ENCODE results near the gene AQP2.

Gene AQP2

DNA sequence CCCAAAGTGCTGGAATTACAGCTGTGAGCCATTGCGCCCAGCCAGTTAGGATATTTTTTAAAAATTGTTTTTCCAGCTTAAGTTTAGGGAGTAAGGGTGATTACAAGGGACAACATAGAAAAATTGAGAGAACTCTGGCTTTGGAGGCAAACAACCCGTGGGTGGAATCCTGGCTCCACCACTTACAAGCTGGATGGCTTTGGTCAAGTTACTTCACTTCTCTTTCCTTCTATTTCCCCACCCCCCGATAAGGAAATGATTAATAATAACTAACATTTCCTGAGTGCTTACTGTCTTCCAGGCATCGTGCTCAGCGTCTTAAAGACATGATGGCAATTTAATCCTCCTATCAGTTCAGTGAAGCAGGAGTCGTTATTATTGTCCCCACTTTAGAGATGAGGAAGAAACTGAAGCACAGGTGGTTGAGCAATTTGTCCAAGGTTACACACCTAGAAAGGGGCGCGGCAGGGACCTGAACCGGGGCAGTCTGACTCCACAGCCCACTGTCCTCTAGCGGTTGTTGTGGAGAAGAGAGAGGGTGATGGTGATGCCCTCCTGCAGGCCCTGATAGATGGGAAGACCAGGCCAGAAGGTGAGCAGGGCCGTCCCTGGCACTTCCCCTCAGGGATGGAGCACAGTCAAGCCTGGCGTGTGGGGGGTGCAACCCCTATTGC lies 30.2 kb upstream of the AQP2 start:
- DNase-seq (ENCODE audit: low read depth), result no peak

DNA sequence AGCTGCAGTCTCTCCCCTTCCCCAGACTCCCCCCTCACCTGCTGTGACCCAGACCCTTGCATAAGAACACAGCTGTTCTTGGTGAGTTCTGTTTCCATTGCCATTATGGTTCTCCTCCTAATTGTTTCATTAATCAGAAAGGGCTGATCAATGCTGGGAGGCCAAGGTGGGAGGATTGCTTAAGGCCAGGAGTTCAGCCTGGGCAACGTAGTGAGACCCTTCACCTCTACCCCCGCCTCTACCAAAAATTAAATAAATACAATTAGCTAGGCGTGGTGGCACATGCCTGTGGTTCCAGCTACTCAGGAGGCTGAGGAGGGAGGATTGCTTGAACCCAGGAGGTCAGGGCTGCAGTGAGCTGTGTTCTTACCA lies 29.6 kb upstream of the AQP2 start:
- no peak for DNase-seq (ENCODE audit: low read depth)

DNA sequence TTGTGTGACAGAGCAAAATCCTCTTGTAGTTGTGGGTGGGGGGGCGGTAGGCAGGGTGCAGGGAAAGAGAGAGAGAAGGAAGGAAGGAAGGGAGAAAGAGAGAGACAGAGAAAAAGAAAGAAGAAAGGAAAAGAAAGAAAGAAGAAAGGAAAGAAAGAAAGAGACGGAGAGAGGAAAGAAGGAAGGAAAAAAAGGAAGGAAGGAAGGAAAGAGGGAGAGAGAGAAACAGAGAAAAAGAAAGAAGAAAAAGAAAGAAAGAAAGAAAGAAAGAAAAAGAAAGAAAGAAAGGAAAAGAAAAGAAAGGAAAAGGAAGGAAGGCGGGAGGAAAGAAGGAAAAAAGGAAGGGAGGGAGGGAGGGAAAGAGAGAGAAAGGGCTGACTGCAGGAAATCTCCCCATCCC lies 29.2 kb upstream of the AQP2 start:
- DNase-seq (ENCODE audit: low read depth), result no peak

DNA sequence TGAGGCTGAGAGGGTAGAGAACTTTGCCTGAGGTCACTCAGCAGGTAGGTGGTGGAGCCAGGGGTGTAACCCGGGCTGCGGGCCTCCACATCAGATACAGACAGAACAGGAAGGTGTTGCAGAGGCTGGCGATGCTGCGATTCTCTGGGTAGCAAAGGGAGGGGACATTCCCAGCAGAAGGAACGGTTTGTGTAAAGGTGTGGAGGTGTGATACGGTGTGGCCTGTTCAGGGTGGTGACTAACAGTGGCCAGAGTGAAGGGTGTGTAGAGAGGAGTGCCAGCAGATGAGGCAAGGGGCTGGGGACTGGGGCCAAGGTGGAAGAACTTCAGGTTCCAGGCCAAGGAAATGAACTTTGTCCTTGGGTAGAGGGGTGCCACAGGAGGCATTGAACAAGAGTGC lies 28.6 kb upstream of the AQP2 start:
- no peak for DNase-seq (ENCODE audit: low read depth)

DNA sequence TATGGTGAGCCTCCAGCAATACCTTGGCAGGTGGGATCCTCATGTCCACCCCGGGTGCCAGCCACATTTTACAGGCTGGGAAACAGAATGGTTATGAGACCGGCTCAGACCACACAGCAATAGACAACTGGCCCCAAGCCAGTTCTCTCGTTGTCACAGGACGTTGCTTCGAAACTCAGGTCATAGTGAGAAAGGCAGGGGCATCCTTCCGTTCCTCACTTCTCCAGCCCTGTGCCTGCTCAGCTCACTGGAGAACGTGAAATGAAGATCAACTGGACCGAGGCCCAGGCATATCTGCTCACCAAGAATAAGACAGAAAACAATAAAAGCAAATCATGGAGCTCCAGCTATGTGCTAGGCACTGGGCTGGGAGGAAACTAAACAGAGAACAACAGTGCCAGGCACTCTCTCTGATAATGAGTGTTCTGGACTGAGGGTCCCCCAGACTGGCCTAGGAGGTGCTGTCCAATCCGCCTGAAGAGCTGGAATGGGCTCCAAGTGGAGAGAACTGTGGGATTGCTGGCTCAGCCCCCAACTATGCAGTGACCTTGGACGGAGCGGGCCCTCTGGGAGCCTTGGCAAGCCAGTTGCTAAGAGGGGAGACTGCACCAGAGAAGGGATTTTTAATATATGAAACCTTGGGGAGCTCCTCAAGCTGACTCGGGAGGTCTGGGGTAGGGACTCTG lies 28.0 kb upstream of the AQP2 start:
- no peak for DNase-seq (ENCODE audit: low read depth)

DNA sequence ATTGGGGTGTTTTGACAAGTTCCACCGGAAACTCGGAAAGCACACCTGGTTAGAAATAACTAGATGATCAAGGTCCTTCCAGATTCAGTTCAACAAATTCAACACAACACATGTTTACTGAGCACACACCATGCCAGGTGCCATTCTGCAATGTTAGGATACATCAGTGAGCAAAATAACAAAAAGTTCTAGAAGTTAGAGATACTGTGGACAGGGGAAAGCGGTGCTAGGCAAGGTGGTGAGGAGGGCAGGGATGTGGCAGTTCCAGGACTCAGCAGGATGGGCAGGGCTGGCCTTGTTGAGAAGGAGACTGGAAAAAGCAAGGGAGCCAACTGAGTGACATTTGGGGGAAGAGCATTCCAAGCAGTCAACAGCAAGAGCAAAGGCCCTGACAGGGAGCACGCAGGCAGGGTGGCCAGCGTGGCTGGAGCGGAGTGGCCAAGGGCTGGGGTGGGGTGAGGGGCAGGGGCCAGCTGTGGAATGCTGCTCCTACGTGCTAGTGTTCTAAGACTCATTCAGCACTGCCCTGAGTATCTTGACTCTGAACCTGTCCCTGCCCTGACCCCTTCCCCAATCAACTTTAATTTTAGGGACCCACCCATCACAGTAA lies 27.4 kb upstream of the AQP2 start:
- no peak for DNase-seq (ENCODE audit: low read depth)

DNA sequence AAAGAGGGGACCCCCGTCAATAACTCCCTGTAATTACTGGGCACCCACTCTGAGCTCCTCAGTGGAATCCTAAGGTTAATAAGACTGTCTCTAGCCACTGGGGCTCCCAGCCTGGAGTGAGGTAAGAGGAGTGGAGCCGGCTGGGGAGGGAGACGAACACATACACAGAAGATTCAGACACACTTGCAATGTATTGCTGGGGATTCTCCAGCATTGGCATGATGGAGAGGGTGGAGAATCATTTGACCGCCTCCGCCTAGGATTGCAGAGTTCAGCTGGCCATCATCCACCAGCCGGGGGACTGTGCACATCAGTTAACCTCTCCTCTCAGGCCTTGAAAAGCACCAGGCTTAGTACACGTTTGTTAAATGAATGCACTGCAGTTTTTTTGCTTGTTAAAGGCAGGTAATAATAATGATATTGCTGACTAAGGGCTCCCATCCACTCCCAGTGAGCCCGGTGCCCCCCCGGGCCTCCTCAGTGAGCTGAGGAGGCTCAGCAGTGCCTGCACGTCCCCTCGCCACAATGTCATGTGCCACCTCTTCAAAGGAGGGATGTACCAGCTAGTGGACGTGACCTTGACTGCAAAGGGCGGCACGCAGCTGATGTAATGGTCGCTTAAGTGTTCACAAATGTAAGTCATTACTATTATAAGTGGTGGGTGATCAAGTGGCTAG lies 26.5 kb upstream of the AQP2 start:
- no peak for DNase-seq (ENCODE audit: low read depth)

DNA sequence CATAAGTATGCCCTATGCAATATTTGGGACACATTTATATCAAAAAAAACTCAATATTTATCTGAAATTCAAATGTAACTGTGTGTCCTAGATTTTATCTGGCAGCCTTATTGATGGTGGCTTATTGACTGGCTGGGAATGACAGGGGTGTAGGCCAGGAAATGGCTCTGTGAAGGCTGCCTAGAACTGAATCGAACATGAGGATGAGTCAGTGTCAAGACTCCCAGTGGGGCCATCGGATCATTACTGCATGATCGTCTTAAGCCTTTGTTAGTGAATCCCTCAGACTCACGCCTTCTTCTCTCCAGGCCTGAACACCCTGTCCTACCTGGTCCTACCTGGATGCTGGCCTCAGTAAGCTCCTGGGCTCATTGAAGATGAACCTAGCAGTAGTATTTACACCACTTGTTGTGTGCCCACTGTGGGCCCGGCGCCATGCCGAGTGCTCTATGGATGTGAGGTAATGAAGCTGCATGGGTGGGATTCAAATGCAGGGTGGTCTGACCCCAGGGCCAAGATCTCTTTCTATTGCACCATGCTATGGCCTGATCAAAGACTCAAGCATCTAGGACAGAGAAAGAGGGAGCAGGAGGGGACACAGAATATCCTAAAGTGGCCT lies 25.8 kb upstream of the AQP2 start:
- DNase-seq (ENCODE audit: low read depth), result no peak

DNA sequence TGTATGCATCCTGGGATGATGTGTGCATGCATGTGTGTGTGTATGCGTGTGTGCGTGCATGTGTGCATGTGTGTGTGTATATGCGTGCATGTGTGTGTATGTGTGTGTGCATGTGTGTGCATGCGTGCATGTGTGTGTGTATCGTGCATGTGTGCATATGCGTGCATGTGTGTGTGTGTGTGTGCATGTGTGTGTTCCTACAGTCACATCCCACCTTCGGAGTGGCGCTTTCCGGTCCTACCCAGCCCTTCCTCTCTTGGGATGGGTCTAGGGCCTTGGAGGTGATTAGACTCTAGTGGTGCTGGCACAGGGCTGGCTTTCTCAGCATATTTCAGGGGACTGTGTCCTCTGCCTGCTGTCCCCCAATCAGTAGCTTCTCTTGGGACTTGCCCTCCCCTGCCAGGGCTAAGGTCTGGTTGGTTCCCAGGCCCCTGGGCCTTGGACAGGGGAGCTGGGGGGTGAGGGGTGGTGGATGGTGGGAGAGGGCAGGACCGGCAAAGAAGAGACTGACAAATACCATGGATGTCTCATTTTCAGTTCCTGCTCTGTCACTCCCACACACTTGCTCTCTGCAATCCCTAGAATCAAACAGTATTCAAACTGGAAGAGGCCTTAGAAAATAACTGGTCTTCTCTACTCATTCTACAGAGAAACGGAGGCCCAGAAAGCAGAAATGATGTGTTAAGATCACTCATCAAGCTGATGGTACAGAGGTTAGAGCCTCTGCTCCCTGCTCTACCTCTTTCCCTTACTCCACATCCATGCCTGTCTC lies 24.9 kb upstream of the AQP2 start:
- DNase-seq (ENCODE audit: low read depth), result no peak

DNA sequence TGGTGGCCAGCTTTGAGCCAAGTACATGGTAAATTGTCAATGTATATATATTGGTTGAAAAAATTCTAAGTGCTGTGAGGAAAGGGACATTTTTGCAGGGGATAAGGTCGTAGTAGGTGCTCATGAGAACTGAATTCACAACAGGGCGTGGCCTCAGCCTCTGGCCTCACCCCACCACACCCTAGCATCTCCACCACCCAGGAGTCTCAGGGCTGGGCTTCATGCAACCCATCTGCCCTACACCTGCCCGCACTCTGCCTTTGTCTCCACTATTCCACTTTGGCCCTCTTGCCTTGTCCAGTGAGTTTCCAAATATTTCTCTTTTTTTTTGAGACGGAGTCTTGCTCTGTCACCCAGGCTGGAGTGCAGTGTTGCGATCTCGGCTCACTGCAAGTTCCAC lies 22.1 kb upstream of the AQP2 start:
- no peak for DNase-seq (ENCODE audit: low read depth)

DNA sequence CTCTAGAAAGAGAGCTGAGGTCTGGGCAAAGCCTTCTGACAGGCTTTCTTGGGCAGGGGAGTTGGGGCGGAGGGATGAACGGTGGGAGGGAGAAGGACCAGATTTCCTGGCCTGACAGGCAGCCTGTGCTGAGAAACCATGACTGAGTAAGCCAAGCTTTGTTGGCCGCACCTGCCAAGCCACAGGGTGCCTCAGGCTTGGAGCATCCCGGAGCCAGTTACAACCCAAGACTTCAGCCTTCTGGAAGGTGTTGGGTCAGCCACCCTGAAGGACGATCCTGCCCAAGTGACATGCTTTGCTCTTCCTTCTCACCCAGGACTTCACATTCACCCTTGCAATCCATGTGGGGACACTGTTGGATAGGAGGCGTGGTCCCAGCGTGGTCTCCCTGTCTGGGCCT lies 21.0 kb upstream of the AQP2 start:
- no peak for DNase-seq (ENCODE audit: low read depth)

DNA sequence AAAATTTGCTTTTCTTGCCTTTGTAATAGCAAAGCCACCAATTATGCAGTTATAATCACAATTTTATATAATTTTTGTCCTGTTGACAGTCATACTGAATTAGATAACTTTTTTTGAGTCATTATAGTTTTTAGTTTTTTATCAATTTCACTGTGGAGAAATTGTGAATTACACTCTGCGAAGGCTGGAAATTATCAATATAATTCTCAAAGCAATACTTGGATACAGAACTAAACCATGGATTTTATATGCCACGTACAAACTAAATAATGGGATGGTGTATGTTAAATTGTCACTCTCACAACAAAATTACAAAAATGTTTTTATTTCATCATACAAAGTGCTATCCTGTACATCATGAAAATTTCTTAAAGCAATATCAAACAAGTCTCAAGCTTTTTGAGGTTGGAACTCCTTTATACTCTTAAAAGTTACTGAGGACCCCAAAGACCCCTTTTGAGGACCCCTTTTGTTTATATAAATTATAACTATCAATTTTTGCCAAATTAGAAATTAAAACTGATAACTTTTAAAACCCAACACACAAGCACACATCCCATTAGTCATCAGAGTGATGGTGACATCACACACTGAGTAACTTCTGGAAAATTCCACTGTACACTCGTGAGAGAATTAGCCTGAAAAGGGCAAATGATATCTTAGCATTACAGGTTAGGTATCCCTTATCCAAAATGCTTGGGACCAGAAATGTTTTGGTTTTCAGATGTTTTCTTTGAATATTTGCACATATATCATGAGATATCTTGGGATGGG lies 19.8 kb upstream of the AQP2 start:
- no peak for DNase-seq (ENCODE audit: low read depth)

DNA sequence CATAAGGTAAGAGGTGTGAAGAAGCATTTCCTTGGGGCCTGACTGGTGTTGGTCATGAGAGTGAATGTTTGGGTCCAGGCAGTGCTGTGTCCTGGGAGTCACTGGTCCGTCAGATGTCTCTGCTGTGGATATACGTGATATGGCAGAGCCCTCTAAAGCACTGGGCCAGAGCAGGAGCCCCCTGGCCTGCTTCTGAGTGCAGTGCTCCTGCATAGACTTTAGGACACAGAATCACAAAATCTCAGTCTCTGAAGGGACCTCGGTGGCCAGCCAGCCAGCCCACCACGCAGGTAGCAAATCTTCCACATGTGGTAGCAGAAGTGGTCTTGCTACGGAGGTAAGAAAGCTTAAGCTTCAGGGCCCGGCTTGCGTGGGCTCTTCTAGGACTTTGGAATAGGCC lies 18.5 kb upstream of the AQP2 start:
- DNase-seq (ENCODE audit: low read depth), result no peak

DNA sequence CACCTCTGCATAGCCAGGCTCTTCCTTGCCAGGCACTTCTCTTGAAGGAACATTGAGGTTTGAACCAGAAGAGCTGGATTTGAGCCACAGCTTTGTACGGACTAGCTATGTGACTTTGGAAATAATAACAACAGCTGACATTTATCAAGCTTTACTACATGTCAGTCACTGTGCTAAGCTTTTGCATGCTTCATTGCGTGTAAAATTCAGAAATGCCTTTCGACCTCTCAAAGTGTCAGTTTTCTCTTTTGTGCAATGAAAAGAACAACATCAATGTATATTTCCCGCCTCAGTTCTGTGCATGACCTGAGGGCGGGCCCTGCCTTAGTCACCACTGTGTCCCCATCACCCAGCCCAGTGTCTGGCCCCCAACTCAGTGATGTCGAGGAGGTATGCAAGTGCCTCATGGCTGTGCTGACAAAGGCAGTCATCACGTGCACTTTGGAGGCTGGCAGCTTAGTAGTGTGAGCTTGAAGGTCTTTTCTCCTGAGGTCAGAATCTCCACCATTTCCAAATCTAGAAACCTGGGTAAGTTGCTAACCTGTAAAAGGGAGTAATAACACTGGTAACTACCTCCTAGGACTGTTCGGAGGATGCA lies 17.9 kb upstream of the AQP2 start:
- DNase-seq (ENCODE audit: low read depth), result no peak

DNA sequence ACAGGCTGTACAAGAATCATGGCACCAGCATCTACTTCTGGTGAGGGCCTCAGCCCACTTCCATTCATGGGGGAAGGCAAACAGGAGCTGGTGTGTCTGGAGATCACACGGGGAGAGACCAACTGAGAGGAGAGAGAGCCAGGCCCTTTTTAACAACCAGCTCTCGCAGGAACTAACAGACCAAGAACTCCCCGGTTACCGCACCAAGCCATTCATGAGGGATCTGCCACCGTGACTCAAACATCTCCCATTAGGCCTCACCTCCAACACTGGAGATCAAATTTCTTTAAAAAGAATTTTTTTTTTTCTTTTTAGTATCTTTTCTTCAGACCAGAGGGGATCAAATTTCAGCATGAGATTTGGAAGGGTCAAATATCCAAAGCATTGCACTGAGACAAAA lies 16.7 kb upstream of the AQP2 start:
- no peak for DNase-seq (ENCODE audit: low read depth)

DNA sequence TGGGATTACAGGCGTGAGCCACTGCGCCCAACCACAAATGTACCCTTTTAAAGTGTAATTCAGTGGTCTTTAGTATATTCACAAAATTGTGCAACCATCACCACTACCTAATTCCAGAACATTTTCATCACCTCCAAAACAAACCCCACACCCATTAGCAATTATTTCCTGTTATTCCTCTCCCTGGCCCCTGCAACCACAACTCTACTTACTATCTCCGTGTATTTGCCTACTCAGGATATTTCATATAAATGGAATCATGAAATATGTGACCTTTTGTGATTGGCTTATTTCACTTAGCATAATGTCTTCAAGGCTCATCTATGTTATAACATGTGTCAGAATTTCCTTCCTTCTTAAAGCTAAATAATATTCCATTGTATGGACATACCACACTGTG lies 16.0 kb upstream of the AQP2 start:
- no peak for DNase-seq (ENCODE audit: low read depth)

DNA sequence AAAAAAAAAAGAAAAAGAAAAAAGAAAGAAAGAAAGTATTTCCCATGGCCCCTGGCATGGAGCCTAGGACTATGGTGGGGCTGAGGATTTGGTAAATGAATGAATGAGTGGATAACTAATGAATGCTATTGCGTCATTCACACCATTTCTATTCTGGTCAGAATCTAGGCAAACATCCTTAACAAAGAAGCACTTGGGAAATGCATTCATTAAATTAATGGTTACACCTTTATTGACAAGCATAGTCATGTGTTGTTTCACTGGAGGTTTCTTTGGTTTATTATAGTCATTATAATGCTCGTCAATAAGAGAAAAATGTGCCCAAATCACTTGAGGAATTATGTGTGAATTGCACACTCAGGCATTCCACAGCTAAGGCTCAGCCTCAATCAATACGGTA lies 13.6 kb upstream of the AQP2 start:
- no peak for DNase-seq (ENCODE audit: low read depth)

DNA sequence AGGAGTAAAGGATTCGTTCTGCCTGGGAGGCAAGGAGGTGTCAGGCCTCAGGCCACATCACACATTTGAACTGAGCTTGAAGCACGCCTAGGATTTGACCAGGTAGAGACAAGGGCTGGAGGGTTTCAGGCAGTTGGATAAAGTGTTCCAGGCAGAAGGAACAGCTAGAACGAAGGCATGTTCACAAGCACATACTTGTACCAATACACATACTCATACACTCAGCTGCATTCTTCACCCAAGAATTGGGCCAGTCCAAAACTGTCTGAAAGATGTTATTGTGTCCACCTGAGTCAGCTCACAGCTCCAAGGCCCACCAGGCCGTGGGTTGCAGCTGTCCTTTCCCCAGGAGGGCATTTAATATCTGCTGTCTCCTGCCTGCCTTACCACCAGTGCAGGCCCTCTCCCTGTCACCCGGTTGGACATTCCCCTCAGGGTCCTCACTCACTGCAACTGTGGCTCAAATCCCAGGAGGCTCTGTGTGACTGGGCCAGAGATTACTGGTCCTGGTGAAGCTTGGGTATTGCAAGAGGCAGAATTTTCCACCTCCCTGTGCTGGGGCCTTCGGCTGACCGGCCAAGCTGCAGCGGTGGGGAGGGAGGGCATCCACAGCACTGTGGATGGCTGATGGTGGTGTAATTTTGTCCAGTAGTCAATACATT lies 12.8 kb upstream of the AQP2 start:
- DNase-seq (ENCODE audit: low read depth), result no peak

DNA sequence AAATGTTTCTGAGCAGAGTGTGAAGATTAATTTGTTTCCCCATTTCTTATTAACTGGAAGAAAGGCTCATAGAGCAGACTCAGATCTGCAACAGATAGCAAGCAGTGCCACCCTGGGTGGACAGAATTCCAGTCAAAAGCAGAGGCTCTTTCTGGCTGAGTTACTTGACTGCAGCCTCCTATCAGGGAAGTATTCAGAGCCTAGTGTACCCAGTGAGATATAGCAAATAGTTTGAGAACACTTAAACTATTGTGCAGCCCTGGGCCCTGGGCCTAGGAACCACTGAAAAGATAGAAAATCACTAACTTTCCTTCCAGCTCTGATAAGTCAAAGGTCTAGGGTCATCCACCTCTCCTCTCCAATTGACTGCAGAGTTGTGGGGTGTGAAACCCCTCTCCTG lies 11.2 kb upstream of the AQP2 start:
- no peak for DNase-seq (ENCODE audit: low read depth)

DNA sequence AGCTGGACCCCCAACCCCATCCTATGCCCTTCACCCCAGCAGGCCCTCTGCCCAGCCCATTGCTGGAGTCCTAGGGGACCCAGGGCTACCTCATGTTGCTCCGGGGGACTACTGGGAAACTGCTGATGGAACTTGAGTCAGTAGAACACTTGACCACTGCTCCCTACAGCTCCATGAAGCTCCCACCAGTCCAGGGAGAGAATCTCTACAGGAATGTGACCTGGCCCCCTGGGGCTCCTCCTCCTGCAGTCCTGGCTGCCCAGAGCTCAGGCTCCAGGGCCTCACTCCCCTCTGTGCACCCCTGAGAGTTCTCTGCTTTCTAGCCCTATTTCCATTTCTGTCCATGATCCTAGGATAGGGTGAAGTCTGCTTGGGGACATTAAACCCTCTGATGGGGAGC lies 10.8 kb upstream of the AQP2 start:
- DNase-seq (ENCODE audit: low read depth), result no peak

Data from T follicular helper cell (primary cell).